Measurements from ENCODE around the gene DDX42.

DDX42 gene, protein sequence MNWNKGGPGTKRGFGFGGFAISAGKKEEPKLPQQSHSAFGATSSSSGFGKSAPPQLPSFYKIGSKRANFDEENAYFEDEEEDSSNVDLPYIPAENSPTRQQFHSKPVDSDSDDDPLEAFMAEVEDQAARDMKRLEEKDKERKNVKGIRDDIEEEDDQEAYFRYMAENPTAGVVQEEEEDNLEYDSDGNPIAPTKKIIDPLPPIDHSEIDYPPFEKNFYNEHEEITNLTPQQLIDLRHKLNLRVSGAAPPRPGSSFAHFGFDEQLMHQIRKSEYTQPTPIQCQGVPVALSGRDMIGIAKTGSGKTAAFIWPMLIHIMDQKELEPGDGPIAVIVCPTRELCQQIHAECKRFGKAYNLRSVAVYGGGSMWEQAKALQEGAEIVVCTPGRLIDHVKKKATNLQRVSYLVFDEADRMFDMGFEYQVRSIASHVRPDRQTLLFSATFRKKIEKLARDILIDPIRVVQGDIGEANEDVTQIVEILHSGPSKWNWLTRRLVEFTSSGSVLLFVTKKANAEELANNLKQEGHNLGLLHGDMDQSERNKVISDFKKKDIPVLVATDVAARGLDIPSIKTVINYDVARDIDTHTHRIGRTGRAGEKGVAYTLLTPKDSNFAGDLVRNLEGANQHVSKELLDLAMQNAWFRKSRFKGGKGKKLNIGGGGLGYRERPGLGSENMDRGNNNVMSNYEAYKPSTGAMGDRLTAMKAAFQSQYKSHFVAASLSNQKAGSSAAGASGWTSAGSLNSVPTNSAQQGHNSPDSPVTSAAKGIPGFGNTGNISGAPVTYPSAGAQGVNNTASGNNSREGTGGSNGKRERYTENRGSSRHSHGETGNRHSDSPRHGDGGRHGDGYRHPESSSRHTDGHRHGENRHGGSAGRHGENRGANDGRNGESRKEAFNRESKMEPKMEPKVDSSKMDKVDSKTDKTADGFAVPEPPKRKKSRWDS

DNA sequence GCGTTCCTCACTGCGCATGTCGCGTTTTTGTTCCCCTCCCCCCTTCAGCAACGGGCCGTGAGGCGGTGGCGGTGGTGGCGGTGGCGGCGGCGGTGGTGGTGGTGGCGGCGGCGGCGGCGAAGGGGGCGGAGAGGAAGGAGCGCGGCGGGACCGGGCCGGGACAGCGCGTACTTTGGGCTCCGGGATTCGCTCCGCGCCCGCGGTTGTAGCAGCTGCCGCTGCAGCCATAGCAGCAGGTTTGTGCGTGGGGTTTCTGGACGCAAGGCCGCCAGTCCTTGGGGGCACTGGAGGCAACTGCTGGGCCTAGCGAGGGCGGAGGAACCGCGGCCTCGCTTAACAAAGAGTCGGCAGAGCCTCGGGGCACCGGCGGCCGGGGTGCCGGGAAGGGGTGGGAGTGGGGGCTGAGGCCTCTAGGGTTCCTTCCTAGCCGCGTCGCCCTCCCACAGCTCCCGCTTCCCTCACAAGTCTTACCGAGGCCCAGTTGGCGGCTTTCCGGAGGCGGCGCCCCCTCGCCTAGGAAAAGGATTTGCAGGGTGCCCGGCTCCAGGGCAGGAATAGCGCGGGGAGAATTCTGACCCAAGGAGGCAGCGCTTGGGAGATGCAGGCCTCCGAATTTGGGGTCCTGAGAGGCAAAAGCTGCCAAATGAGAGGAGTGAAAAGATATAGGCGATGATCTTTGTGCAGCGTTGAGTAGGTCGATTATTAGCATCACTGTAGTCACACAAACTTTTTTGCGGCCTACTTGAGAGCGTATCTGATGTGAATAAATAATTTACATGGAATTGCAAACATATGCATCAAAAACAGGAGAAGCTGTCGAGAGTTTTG lies at the start of gene DDX42:
Gene DDX42 (plus strand): TSS at position 30 of the 828 bp plus-strand sequence. CDS start 12,880 bp downstream, outside the sequence.
- DNase-seq, result no peak

DNA sequence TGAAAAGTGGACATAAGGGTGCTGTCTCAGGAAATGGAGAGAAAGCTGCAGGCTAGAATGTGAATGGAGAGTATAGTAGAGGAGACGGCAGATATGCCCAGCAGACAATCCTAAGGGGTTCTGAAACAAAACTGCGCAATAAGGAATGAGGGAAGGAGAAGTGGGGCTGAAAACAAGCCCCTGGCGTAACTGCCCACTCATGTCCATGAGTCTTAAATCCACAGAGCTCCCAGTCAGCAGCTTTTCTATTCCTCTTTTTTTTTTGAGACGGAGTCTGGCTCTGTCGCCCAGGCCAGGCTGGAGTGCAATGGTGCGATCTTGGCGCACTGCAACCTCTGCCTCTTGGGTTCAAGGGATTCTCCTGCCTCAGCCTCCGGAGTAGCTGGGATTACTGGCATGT lies 38.3 kb upstream of the DDX42 start:
- DNase-seq, result no peak

DNA sequence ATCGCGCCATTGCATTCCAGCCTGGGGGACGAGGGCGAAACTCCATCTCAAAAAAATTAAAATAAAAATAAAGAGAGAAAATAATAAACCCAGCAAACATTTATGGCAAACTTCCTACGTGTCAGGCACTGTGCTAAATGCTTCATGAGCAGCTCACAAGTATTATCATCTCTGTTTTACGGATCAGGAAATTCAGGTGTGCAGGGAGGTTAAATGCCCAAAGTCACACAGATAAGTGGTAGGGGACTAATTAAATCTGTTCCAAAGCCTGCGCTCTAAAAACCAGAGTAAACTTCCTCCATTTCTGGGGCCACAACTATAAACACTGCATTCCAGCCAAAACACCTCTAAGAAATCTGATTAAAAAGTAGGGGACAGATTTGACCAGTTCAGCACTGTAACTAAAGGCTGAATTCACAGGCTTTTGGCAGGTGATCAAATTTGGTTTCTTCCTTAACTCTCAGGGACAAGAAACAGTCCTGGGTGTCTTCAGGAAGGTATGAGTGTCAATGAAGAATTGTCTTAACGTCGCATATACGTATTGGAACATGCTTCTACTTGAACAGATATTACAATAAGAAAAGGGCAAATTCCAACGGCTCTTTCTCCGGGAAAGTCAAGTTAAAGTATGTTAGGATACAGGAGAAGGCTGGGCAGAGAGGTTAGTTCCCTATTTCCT lies 33.4 kb upstream of the DDX42 start:
- no peak for DNase-seq

DNA sequence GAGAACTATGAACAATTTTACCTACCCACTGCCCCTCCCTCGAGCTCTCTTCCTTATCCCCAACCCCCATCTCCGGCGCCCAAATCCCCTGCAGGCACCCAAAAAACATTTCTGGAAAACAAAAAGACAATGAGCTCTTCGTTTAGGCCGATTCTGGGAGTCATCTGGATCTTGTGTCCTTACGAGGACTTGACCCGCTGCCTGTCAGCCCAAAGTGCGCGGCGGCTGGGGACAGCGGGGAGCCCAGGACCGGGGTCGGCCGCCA lies 32.9 kb upstream of the DDX42 start:
- no peak for DNase-seq

DNA sequence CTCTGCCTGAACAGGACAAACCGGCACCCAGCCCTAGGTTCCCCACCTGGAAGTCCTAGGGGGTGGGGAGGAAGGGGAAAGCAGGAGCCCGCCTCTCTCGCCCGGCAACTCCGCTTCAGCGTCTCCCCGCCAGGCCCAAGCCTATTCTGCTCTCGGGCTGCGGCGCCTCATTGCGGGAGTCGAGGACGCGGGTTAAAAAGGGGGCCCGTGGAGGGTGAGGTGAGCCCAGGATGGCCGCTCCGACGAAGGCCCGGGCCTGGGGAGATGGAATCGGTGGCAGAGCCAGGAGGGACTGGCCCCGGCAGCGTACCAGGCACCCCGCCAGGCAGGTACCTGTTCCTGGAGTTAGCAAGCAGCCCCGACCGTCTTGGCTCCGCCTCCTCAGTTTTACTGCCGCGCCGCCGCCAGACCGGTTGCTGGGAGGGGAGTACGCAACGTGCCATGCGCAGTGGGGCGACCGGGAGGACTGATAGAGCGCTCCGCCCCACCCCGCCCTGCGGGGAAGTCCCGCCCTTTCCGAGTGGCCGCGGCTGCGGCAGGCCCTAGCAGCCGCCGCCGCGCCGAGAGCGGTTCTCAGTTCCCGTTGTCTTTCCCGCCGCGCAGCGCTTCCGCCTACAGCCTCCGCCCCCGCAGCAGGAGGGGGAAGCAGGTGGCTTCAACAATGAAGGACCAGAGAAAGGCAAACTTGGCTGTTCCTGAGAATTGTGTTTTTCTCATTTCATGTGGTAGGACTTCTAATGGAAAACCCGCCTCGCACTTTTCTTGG lies 32.4 kb upstream of the DDX42 start, which contains the start of gene STRADA:
Gene STRADA (minus strand): TSS at position 392 of the 766 bp plus-strand sequence. CDS start 13,430 bp downstream, outside the sequence.
- peak; percentile 61 for DNase-seq

DNA sequence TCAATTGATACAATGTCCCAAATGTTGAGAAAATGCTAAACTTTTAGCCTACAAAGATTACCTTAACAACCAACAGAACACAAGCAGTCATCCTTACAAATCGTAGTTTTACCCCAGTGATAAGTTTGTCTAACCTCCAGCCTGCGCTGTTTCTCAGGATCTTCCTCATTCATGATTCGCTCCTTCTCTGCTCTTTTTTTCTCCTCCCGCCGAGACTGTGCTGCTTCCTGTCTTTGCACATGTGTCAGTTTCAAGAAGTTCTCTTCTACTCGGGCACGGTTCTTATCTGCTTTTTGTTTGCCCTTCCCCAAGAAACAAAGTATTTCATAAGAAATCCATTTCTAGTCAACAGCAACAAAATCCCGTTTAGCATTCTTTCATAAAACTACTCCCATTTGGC lies 22.2 kb upstream of the DDX42 start:
- no peak for DNase-seq

DNA sequence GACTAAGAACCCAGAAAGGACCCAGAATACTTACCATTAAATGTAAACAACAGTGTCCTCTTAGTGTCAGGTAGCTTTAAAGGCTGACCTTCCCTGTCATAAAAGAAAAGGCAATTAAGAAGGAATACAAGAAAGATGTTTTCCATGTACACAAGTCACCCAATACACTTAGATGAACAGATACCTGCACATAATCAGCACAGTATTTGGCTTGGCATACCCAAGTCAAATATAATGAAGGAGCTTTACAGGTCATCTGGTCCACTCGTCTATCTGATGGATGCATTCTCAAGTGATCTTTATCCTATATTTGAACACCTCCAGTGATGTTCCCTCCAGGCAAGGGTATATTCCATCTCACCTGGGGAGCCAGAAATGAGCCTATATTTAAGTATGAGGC lies 21.3 kb upstream of the DDX42 start:
- DNase-seq, result no peak

DNA sequence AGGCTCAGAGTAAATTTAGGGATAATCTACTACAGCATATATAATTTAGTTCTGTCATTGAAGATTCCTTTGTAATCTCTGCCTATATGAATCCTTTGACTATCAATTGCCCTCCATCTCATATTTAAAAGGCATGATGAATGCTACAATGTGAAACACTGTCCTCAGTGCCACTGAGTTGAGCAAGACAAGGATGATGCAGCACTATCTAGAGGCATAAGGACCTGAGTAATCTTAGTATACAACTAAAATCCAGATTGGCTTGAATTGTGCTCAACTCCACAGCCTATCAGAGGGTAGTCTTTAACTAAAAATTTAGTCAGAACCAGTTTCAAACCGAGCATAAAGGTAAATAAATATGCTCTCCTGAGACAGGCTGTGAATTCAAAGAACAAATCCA lies 20.8 kb upstream of the DDX42 start:
- no peak for DNase-seq

DNA sequence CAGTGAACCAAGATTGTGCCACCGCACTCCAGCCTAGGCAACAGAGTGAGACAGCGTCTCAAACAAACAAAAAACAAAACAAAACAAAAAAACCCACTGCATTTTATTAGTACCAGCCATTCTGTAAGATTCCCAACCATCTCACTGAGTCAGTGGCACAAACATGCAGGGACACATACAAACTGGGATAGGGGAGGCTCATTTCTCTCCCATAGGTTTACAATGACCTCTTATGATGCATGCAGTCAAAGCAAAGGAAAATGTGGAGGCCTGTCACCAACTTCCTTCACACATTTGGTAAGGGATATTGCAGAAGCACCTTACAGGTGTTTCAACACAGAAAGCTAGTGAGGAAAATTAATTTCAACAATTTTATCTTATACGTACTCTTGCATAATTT lies 19.9 kb upstream of the DDX42 start:
- no peak for DNase-seq

DNA sequence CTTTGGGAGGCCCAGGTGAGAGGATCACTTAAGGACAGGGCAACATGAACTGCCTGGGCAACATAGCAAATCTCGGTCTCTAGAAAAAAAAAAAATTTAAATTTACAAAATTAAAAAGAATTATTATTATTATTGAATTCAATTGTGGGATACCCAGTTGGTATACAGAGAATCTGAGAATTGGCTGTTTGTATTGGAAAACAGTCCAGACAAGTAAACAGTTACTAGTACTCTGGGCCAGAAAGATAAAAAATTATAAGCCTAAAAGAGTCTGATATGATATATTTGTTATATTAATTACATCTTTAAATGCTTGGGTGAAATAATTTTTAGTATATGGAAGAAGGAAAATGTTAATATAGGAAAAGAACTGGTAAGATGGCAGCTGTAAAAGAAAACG lies 15.5 kb upstream of the DDX42 start:
- no peak for DNase-seq

DNA sequence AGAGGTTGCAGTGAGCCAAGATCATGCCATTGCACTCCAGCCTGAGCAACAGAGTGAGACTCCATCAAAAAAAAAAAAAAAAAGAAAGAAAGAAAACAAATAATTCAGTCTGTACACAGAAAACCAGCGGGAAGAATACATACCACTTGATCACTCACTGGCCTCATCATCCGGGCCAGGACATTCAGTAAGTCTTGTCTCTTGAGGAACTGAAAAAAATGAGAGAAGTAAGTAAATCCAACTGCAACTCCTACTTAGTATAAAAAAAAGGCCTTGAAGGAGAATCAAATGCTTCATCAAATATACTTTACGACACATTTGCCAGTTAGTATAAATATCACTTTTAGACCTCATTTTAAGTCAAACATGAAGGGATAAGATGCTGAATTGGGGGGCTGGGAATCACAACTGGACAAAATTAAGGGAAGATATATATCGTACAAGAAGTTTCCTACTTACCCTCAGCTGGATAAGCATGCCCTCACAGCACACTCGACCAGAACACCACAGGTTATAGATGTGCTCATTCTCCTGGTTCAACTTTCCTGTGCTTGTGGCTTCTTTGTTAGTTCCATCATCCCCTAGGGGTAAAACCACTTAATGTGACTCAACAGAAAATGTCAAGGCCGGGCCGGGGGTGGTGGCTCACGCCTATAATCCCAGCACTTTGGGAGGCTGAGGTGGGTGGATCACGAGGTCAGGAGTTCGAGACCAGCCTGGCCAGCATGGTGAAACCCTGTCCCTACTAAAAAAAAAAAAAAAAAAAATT lies 13.0 kb upstream of the DDX42 start:
- no peak for DNase-seq

DNA sequence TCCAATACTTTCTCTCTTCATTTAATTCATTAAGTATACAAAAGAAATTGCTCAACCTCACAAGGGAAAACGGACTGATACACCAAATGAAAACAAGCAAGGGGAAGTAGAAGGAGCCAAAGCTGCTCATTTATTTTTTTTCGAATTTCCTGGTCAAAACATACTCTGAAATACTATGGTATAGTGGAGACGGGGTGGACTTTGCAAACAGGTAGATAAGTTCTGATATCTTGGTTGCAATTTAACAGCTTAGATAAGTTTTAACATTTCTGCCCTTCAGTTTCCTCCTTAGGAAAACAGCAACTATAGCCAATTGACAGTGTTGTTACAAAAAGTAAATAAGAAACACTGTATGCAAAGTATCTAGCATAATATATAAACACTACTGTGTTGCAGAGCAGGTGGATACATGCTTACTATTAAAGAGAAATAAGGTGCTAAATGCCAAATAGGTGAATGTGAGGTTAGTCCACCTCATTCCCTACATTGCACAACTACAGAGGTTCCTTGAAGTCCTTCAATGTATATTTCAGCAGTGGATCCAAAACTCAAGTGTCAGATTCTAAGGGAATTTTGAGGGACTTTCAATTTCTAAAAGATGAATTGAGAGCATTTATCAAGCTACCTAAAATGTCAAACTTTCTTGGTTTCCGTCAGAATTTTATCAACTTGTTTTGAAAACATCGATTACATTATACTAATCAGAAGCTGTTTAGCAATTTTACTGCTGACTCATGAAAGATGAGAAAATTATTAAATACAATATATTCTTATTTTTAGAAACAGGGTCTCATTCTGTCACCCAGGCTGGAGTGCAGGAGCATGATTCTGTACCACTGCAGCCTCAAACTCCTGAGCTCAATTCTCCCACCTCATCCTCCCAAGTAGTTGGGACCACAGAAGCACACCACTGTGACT lies 11.6 kb upstream of the DDX42 start:
- no peak for DNase-seq

DNA sequence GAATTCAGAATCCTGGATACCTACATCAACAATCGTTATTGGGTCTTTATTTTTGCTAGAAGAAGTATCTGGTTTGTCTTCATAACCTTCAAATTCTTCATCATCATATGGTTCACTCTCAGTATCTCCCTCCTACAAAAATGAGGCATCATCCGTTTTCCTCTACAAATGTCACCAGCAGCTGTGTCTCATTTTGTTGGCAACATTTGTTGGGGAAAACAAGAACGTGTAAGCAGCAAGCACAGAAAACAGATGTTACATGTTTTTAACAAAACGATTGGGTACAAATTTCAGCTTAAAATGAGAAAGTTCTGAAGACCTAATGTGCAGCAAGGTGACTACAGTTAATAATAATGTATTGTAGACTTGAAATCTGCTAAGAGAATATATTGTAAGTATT lies 9.3 kb upstream of the DDX42 start:
- DNase-seq, result no peak

DNA sequence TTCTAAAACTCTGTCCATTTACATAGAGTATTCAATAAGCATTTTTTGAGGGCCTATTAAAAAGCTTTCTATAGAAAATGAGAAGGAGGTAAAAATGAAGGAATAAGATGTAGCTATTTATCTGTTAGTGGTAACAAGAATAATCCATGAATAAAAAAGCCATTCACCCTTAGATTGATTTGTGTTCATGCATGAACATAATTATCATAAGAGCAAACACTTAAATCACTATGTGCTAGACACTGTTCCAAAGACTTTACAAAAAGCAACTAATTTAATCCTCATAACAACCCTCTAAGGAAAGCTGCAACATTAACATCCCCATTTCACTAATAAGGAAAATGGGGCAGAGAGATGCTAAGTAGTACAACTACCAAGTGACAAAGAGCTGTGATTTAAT lies 7.2 kb upstream of the DDX42 start:
- DNase-seq, result no peak

DNA sequence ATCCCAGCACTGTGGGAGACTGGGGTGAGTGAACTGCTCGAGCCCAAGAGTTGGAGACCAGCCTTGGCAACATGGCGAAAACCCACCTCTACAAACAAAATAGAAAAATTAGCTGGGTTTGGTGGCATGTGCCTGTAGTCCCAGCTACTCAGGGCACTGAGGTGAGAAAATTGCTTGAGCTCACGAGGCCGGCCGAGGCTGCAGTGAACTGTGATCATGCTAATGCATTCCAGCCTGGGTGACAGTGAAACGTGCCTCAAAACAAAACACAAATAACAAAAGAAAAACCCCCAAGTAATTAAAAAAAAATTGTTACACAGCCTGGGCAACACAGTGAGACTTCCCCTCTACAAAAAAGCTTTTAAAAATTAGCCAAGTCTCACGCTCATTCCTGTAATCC lies 5.5 kb upstream of the DDX42 start:
- no peak for DNase-seq

DNA sequence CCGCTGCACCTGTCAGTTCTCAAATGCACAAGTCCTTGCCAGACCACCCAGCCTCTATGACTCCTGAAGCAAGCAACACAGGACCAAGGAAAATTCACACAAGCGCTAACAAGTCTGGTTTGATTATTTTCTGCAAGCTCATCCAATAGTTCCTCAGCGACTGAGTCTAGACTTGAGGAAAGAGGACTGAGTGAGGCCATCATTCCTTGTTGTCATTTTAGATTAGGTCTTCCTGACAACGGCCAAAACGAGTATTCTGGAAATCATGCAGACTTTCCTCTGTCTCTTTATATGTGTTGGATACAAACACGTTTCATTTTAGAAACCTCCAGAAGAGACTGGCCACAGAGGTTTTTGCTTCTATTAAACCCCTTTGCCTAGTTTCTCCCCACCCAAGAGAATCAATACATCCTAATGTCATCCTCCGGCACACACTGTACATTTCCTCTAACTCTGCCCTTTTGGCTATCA lies 1.1 kb upstream of the DDX42 start:
- no peak for DNase-seq

DNA sequence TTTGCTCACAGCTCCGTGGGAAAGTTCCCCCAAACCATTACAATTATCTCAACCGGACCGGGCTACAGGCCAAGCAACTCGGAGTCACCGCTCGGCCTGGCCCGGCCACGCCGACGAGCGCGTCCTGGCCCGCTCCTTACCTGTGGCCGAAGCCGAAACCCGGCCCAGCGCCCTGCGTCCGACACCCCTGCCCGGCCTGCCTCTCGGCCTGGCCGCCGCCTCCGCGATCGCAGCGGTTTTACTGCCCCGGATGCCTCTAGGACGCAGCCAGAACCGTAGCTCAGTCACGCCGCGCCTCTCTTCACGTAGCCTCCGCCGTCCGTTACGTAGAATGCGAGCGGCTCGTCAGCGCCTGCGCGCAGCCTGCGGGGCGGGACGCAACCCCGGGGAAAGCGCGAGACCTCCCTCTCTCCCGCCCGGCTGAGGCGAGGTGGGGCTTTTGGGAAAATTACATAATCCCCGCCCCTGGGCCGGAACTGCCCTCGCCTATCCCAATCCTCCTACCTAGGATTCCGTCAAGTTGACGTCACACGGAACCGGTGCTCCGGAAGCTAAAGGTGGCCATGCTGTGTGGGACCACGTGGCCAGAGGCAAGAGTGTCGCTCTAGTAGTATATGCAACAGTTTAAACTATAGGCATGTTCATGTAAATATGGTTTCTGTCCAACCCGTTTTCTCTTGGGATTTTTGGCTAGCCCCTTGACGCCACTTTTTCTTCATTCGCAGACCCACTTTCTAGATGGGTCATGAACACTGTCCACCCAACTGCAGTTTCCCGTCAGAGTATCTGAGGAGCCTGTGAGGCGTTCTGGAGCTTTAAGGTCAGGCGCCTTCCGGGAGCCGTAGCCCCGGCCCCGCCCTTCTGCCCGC lies 464 bp upstream of the DDX42 start, which contains the start of gene CCDC47:
Gene CCDC47 (minus strand): TSS at position 326 of the 869 bp plus-strand sequence. CDS start 7,422 bp downstream, outside the sequence.
- peak; percentile 82 for DNase-seq

DNA sequence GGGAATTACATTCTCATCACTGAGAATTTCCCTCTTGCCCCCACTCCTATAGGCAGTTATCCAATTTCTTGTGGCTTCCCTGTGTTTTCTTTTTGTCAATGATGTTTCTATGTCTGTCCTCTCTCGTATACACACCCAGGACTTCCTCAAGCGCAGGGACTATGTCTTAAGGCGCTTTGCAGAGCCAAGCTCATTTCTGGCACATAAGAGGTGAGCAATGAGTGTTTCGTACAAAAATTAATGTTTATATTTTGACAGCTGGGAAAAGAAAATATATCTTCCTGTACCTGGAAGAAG lies 947 bp downstream of the DDX42 start:
- DNase-seq, result no peak

DNA sequence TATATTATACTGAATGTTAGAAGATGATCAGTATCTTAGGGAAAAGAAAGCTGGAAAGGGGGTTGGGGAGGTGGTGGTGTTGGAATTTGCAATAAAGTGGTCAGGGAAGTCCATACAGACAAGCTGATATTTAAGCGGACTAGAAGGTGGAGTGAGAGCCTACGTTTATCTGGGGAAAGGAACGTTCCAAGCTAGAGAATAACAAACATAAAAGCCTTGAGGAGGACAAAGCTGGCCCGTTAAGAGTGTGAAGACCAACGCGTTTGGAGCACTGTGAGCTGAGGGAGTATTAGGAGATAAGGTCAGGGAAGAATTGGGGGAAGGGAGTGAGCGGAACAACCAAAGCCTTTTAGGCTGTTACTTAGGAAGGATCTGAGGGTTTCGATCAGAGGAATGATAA lies 1.4 kb downstream of the DDX42 start:
- no peak for DNase-seq

All from cortex of kidney (tissue), 1 donor.